Endodermal cell (in vitro differentiated cells): ENCODE data around the gene EEFSEC. TPM values are rescaled to one million over a fixed set of nuclear protein-coding genes. Genes with fewer than 3 reads are reported as not detected.

Experiments
- DNase-seq: peaks from one replicate; pipeline ENCODE4 v3.0.0-alpha.2; 2017
- H3K27ac ChIP-seq: 2 replicates; pipeline ENCODE4 v1.5.1; 2013; ENCODE audit warnings: mild to moderate bottlenecking, low read depth, low read length, moderate library complexity
- H3K27me3 ChIP-seq: 2 replicates; pipeline ENCODE4 v1.6.1; 2013; ENCODE audit warnings: mild to moderate bottlenecking, low read length, moderate library complexity; ENCODE audit not compliant: insufficient read depth, control insufficient read depth, poor library complexity, severe bottlenecking
- H3K36me3 ChIP-seq: 2 replicates; pipeline ENCODE4 v1.7.0; 2013; ENCODE audit warnings: mild to moderate bottlenecking, low read length, moderate library complexity; ENCODE audit not compliant: control insufficient read depth, insufficient read depth
- H3K4me1 ChIP-seq: one replicate; pipeline ENCODE4 v1.7.0; 2013; ENCODE audit warnings: low read length; ENCODE audit not compliant: control insufficient read depth, insufficient read depth
- H3K4me3 ChIP-seq: 2 replicates; pipeline ENCODE4 v1.5.1; 2013; ENCODE audit warnings: mild to moderate bottlenecking, low read length, moderate library complexity
- H3K9ac ChIP-seq: 2 replicates; pipeline ENCODE4 v1.6.1; 2013; ENCODE audit warnings: mild to moderate bottlenecking, low read length, moderate library complexity; ENCODE audit not compliant: poor library complexity, severe bottlenecking; ENCODE audit errors: extremely low read depth
- H3K9me3 ChIP-seq: 2 replicates; pipeline ENCODE4 v1.6.1; 2013; ENCODE audit warnings: mild to moderate bottlenecking, low read length, moderate library complexity; ENCODE audit not compliant: control insufficient read depth
- H3K27ac Mint-ChIP-seq: 2 replicates; pipeline ENCODE4 v1.8.0; 2020; ENCODE audit warnings: mixed read lengths
- H3K27me3 Mint-ChIP-seq: 2 replicates; pipeline ENCODE4 v1.8.0; 2021; ENCODE audit warnings: mild to moderate bottlenecking, mixed read lengths; ENCODE audit not compliant: insufficient read depth
- H3K36me3 Mint-ChIP-seq: 2 replicates; pipeline ENCODE4 v1.8.0; 2020; ENCODE audit warnings: low read depth, mixed read lengths
- H3K4me1 Mint-ChIP-seq: 2 replicates; pipeline ENCODE4 v1.8.0; 2020; ENCODE audit warnings: mixed read lengths
- H3K4me3 Mint-ChIP-seq: 2 replicates; pipeline ENCODE4 v1.8.0; 2020; ENCODE audit warnings: mild to moderate bottlenecking, moderate library complexity, mixed read lengths
- H3K9me3 Mint-ChIP-seq: 2 replicates; pipeline ENCODE4 v1.8.0; 2020; ENCODE audit warnings: mild to moderate bottlenecking, mixed read lengths
- CTCF ChIP-seq: fragments of 200-600 bp; sonication (generic); conservative IDR thresholded peaks from 2 replicates; pipeline ENCODE4 v1.5.0; 2021; ENCODE audit warnings: antibody characterized with exemption, mild to moderate bottlenecking
- WGBS, 2 experiments: methylation state at CpG; one replicate each; pipeline versions ENCODE4 v1.1.5 to v1.1.7; 2013; ENCODE audit warnings: missing lambda C conversion rate in 2 of 2, mixed read lengths in 1 of 2; ENCODE audit not compliant: insufficient coverage in 1 of 2, insufficient read length in 1 of 2; 5-methylcytosine and 5-hydroxymethylcytosine counted together
- total RNA-seq, 2 donors: library from RNA; stranded (reverse); fragmentation: NEBNext Ultra II Directional in 1 of 2; extraction: Animal tissue kit (Norgen Biotek cat#: 25700) in 1 of 2; gene quantifications; 2 replicates in 1 of 2; 3 replicates in 1 of 2; pipeline ENCODE4 v1.2.1, GENCODE V29; 2021

The EEFSEC gene
- total RNA-seq, 2 donors from 2014 or later = 11.9 to 15.8 TPM

- no peaks in the 10 kb centered on the region for H3K27me3 Mint-ChIP-seq
- H3K27ac ChIP-seq = no peak overlapping the region
- H3K27me3 ChIP-seq = no peaks in the 10 kb centered on the region
- H3K4me3 Mint-ChIP-seq = no peak overlapping the region
- H3K9ac ChIP-seq = no peak overlapping the region
- H3K9me3 Mint-ChIP-seq = no peaks in the 10 kb centered on the region
- H3K4me3 ChIP-seq = no peak overlapping the region
- DNase-seq = no peak
- no peaks in the 10 kb centered on the region for H3K4me1 ChIP-seq
- WGBS, 2 experiments = 90 to 97% methylated on average over 3 to 6 of the region's 6 CpGs
- H3K36me3 Mint-ChIP-seq = peaks cover 2% of the 10 kb centered on the region
- no peak for TF ChIP-seq CTCF
- no peaks in the 10 kb centered on the region for H3K36me3 ChIP-seq
- no peak overlapping the region for H3K27ac Mint-ChIP-seq
- H3K4me1 Mint-ChIP-seq = peaks cover 4% of the 10 kb centered on the region
- no peaks in the 10 kb centered on the region for H3K9me3 ChIP-seq
These were observed 205.9 kb downstream of the EEFSEC start for GRCh38 chr3:128359060-128359664.

GRCh38 chr3:128359846-128360642 lies 206.8 kb downstream of the EEFSEC start:
- 90 to 95% methylated on average over 3 to 8 of the region's 8 CpGs for WGBS, 2 experiments
- H3K4me1 Mint-ChIP-seq = peaks cover 1% of the 10 kb centered on the region
- Histone ChIP-seq H3K36me3 (no peaks in the 10 kb centered on the region), H3K27me3 (no peaks in the 10 kb centered on the region), H3K27ac (no peak overlapping the region), H3K9me3 (no peaks in the 10 kb centered on the region), H3K9ac (no peak overlapping the region), H3K4me1 (no peaks in the 10 kb centered on the region), H3K4me3 (no peak overlapping the region)
- H3K4me3 Mint-ChIP-seq = no peak overlapping the region
- H3K9me3 Mint-ChIP-seq = no peaks in the 10 kb centered on the region
- TF ChIP-seq CTCF = no peak
- DNase-seq = no peak
- H3K36me3 Mint-ChIP-seq = peaks cover 2% of the 10 kb centered on the region
- no peaks in the 10 kb centered on the region for H3K27me3 Mint-ChIP-seq
- H3K27ac Mint-ChIP-seq = no peak overlapping the region

GRCh38 chr3:128360705-128361271 lies 207.5 kb downstream of the EEFSEC start:
- DNase-seq = no peak
- no peak for TF ChIP-seq CTCF
- peaks cover 2% of the 10 kb centered on the region for H3K36me3 Mint-ChIP-seq
- H3K4me3 ChIP-seq = no peak overlapping the region
- no peaks in the 10 kb centered on the region for H3K9me3 Mint-ChIP-seq
- H3K27ac ChIP-seq = no peak overlapping the region
- H3K27me3 ChIP-seq = no peaks in the 10 kb centered on the region
- H3K9me3 ChIP-seq = no peaks in the 10 kb centered on the region
- no peak overlapping the region for H3K27ac Mint-ChIP-seq
- H3K27me3 Mint-ChIP-seq = no peaks in the 10 kb centered on the region
- no peak overlapping the region for H3K4me3 Mint-ChIP-seq
- WGBS, 2 experiments = 82 to 83% methylated on average over 1 to 6 of the region's 6 CpGs
- H3K36me3 ChIP-seq = no peaks in the 10 kb centered on the region
- no peak overlapping the region for H3K9ac ChIP-seq
- no peaks in the 10 kb centered on the region for H3K4me1 ChIP-seq
- H3K4me1 Mint-ChIP-seq = peaks cover 1% of the 10 kb centered on the region
